OCI-LY7 (cell line): ENCODE measurements around the gene NKG7. TPM values are rescaled to one million over a fixed set of nuclear protein-coding genes. Genes with fewer than 3 reads are reported as not detected.

Experiments
- BruUV-seq: library from RNA; stranded (reverse); fragments of 400-500 nt; replicated peaks from 2 replicates; lab custom pipeline; 2021; lab: Mats Ljungman, UMichigan
- CTCF ChIA-PET: fragments of 300-600 bp; sonication (Branson Sonifier 250); formaldehyde crosslinking; loops from one replicate; lab custom pipeline; 2022; ENCODE audit warnings: antibody characterized with exemption; ENCODE audit not compliant: unreplicated experiment; lab: Charles Lee
- POLR2A ChIA-PET: fragments of 300-600 bp; sonication (Branson Sonifier 250); formaldehyde crosslinking; loops from one replicate; lab custom pipeline; 2022; ENCODE audit warnings: antibody characterized with exemption; lab: Charles Lee
- DNase-seq: peaks from one replicate; pipeline ENCODE4 v3.0.0-alpha.2; 2015; ENCODE audit warnings: low spot score
- H2AFZ ChIP-seq: fragments of 200-600 bp; sonication (generic), shearing (Covaris generic); 2 replicates; pipeline ENCODE4 v1.6.1; 2014; ENCODE audit warnings: mild to moderate bottlenecking, antibody characterized with exemption, low read length, moderate library complexity
- H3K27ac ChIP-seq: fragments of 200-600 bp; sonication (generic); 2 replicates; pipeline ENCODE4 v1.5.1; 2014; ENCODE audit warnings: mixed run types, low read depth, mild to moderate bottlenecking, moderate library complexity, low read length, inconsistent platforms; ENCODE audit not compliant: poor library complexity, severe bottlenecking
- H3K36me3 ChIP-seq: fragments of 200-600 bp; sonication (generic); 2 replicates; pipeline ENCODE4 v1.6.1; 2014; ENCODE audit warnings: mild to moderate bottlenecking, antibody characterized with exemption, low read length, moderate library complexity, mixed read lengths; ENCODE audit not compliant: insufficient read depth
- H3K4me1 ChIP-seq: fragments of 200-600 bp; sonication (generic); 2 replicates; pipeline ENCODE4 v1.5.1; 2014; ENCODE audit warnings: mild to moderate bottlenecking, low read length; ENCODE audit not compliant: insufficient read depth, poor library complexity, severe bottlenecking
- H3K4me2 ChIP-seq: fragments of 200-600 bp; sonication (generic); 2 replicates; pipeline ENCODE4 v1.6.1; 2014; ENCODE audit warnings: mild to moderate bottlenecking, low read length
- H3K4me3 ChIP-seq: fragments of 200-600 bp; sonication (generic); 2 replicates; pipeline ENCODE4 v1.5.1; 2014; ENCODE audit warnings: mild to moderate bottlenecking, low read depth, low read length; ENCODE audit not compliant: poor library complexity, severe bottlenecking
- H3K79me2 ChIP-seq: fragments of 200-600 bp; sonication (generic); 2 replicates; pipeline ENCODE4 v1.6.1; 2016; ENCODE audit warnings: low read depth, mild to moderate bottlenecking, low read length, moderate library complexity, mixed read lengths; ENCODE audit not compliant: insufficient read depth
- H3K9me2 ChIP-seq: fragments of 200-600 bp; sonication (generic); 2 replicates; pipeline ENCODE4 v1.6.1; 2016; ENCODE audit warnings: mild to moderate bottlenecking, low read length, mixed read lengths; ENCODE audit not compliant: insufficient read depth
- H3K9me3 ChIP-seq: fragments of 200-600 bp; sonication (generic); 2 replicates; pipeline ENCODE4 v1.6.1; 2014; ENCODE audit warnings: mild to moderate bottlenecking, mixed run types, low read length, mixed read lengths
- H4K20me1 ChIP-seq: fragments of 200-600 bp; sonication (generic); 2 replicates; pipeline ENCODE4 v1.6.1; 2014; ENCODE audit warnings: mild to moderate bottlenecking, antibody characterized with exemption, low read length, moderate library complexity, mixed read lengths; ENCODE audit not compliant: insufficient read depth
- CTCF ChIP-seq: fragments of 200-600 bp; sonication (generic); conservative IDR thresholded peaks from 2 replicates; pipeline ENCODE4 v1.5.1; 2014; ENCODE audit warnings: mild to moderate bottlenecking, antibody characterized with exemption, low read length, moderate library complexity, mixed read lengths
- EZH2phosphoT487 ChIP-seq: fragments of 200-600 bp; sonication (generic); IDR thresholded peaks from 2 replicates; pipeline ENCODE4 v1.6.1; 2018; ENCODE audit warnings: low read depth, borderline replicate concordance, mild to moderate bottlenecking, mixed run types, antibody characterized with exemption, low read length, moderate library complexity, mixed read lengths
- intact Hi-C: fragments of 100-400 bp; cut with micrococcal nuclease; formaldehyde crosslinking; loops from one replicate; pipeline ENCODE4 v1.10.0; 2022; ENCODE audit not compliant: unreplicated experiment
- total RNA-seq, 2 experiments: library from RNA; depleted of rRNA in 1 of 2; stranded (reverse); fragments of >200 nt in 1 of 2; shearing (Covaris generic) in 1 of 2; gene quantifications; 2 replicates each; pipeline ENCODE4 v1.2.3, GENCODE V29; 2014 to 2022

The NKG7 gene
- total RNA-seq, 2 experiments from 2014 or later: not detected

DNA sequence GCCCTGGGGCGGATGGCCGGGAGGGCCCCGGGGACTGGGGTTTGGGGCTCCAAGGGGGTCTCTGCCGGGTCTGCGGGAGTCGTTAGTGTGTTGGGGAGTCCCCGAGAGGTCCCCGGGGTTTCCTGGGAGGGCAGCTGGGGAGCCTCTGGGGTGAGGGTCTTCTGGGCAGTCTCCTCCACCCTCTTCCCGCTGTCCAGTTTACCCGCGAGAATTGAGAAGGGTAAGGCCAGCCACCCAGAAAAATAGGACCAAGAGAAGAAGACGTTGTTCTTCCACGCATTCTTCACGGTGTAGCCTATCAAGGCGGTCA, 5.2 kb downstream of the NKG7 start:
- CTCF ChIA-PET: interaction anchor here (0.6 kb wide), 1 partner anchor 28 kb away, joined by 3 read pairs; no protein-coding TSS in a partner anchor
- no peaks in the 10 kb centered on the region for H4K20me1 ChIP-seq
- no peak for DNase-seq
- TF ChIP-seq EZH2phosphoT487 (no peak), CTCF (no peak)
- peak overlapping the region; percentile 18; the same call in 1 of the 2 replicates for H2AFZ ChIP-seq
- H3K79me2 ChIP-seq: peaks cover 10% of the 10 kb centered on the region; the same call in 1 of the 2 replicates
- H3K9me2 ChIP-seq: no peaks in the 10 kb centered on the region
- no TSS peak for BruUV-seq
- no peaks in the 10 kb centered on the region for H3K9me3 ChIP-seq
- peak overlapping the region; percentile 79 for H3K27ac ChIP-seq
- H3K4me2 ChIP-seq: peak overlapping the region; percentile 86
- intact Hi-C loops: loop anchor here (1.0 to 2.0 kb wide), 2 partner anchors 28 to 50 kb away; partner anchors contain the start of gene SIGLEC10
- peaks cover 32% of the 10 kb centered on the region for H3K4me1 ChIP-seq
- POLR2A ChIA-PET: interaction anchor here (0.7 to 1.3 kb wide), 4 partner anchors 28 to 346 kb away, joined by 3 to 6 read pairs (median 4); partner anchors contain the start of gene SIGLEC10
- no peaks in the 10 kb centered on the region for H3K36me3 ChIP-seq
- peak overlapping the region; percentile 78 for H3K4me3 ChIP-seq

DNA sequence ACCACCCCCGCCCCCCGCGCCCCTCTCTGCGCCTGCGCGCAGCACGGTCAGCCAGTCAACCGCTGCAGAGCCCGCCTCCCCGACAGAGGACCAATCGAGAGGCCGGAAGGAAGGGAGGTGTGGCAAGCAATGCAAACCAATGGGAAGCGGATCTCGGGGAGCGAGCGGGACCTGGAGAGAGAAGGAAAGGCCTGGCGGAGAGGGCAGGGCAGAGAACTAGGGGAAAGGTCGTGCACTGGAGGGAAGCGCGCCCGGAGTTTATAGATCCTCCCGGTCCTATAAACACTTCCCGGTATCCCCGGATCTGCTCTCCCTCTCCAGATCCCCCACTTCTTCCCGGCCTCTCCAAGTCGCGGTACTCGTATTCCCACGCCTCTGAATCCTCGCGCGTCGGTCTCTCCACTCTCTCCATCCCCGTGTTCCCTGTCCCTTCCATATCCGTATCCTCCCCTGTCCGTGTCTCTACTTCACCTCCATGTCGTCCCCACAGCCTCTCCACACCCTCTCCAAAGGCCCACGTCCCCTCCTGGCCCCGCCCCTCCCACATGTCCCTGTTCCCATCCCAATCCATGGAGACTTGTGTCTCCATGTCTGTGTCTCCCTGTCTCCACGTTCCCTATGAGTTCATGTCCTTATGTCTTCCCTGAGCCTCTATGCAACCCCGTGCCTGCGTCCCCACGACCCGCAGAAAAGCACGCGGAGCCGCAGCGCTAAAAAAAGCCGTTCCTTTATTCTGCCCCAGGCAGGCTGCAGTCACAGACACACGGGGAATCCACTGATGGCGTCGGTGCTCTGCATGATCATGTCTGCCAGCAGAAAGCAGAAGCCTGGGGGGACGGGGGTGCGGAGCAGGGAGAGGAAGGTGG, 5.8 kb downstream of the NKG7 start:
- no peaks in the 10 kb centered on the region for H3K9me2 ChIP-seq
- peak overlapping the region; percentile 92 for H3K4me2 ChIP-seq
- TF ChIP-seq CTCF: no peak
- no peak for TF ChIP-seq EZH2phosphoT487
- H3K79me2 ChIP-seq: peaks cover 10% of the 10 kb centered on the region; the same call in 1 of the 2 replicates
- H3K36me3 ChIP-seq: no peaks in the 10 kb centered on the region
- H3K4me3 ChIP-seq: peak overlapping the region; percentile 78
- no peaks in the 10 kb centered on the region for H3K9me3 ChIP-seq
- H3K4me1 ChIP-seq: peaks cover 34% of the 10 kb centered on the region
- ChIA-PET POLR2A (interaction anchor here (1.0 kb wide), 1 partner anchor 27 kb away, joined by 4 read pairs; no protein-coding TSS in a partner anchor), CTCF (interaction anchor here (1.1 kb wide), 1 partner anchor 51 kb away, joined by 3 read pairs; the partner anchor contains the start of gene SIGLEC10)
- no TSS peak for BruUV-seq
- peak overlapping the region; percentile 18; the same call in 1 of the 2 replicates for H2AFZ ChIP-seq
- peak; percentile 97 for DNase-seq
- H4K20me1 ChIP-seq: no peaks in the 10 kb centered on the region
- peak overlapping the region; percentile 79 for H3K27ac ChIP-seq
- intact Hi-C loops: loop anchor here (1.0 to 2.0 kb wide), 3 partner anchors 27 to 50 kb away; partner anchors contain the start of gene SIGLEC10
